HUES48 (cell line): ENCODE data around the gene SOX5.

Experiments used
- H3K27ac ChIP-seq: one replicate; pipeline ENCODE4 v1.7.0; 2013; ENCODE audit warnings: low read depth, low read length, inconsistent platforms
- H3K27me3 ChIP-seq: 2 replicates; pipeline ENCODE4 v1.6.1; 2013; ENCODE audit warnings: mild to moderate bottlenecking, low read length; ENCODE audit not compliant: control insufficient read depth, insufficient read depth
- H3K36me3 ChIP-seq: 2 replicates; pipeline ENCODE4 v1.6.1; 2013; ENCODE audit warnings: low read length; ENCODE audit not compliant: control insufficient read depth, insufficient read depth
- H3K4me1 ChIP-seq: 2 replicates; pipeline ENCODE4 v1.6.1; 2013; ENCODE audit warnings: mild to moderate bottlenecking, low read length; ENCODE audit not compliant: control insufficient read depth, insufficient read depth
- H3K4me3 ChIP-seq: 2 replicates; pipeline ENCODE4 v1.5.1; 2013; ENCODE audit warnings: mild to moderate bottlenecking, low read depth, low read length
- H3K9ac ChIP-seq: 2 replicates; pipeline ENCODE4 v1.6.1; 2013; ENCODE audit warnings: mild to moderate bottlenecking, low read depth, low read length, moderate library complexity
- H3K9me3 ChIP-seq: 2 replicates; pipeline ENCODE4 v1.6.1; 2013; ENCODE audit warnings: low read length; ENCODE audit not compliant: control insufficient read depth, insufficient read depth

The SOX5 gene

DNA sequence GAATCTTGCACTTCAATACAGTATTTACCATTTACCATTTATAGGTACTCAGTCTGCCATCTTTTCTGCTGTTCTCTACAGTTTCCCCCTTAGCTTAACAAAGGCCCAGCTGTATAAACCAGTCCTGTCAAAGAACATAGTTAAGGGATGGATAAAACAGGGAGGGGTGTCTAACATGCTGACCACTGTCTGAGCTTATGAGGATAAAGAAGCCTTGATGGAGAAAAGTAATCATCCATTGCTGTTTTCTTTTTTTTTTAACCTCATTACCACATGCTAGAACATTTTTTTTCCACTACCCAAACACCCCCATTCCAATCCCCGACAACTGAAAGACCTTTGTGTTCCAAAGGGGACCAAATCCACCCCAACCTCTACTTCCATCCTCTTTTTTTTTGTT is 39.9 kb downstream of the SOX5 start:
- Histone ChIP-seq H3K9ac (no peak overlapping the region), H3K9me3 (no peaks in the 10 kb centered on the region), H3K27ac (no peak overlapping the region), H3K4me3 (no peak overlapping the region), H3K27me3 (no peaks in the 10 kb centered on the region), H3K4me1 (no peaks in the 10 kb centered on the region; the same call in 1 of the 2 replicates), H3K36me3 (no peaks in the 10 kb centered on the region)

DNA sequence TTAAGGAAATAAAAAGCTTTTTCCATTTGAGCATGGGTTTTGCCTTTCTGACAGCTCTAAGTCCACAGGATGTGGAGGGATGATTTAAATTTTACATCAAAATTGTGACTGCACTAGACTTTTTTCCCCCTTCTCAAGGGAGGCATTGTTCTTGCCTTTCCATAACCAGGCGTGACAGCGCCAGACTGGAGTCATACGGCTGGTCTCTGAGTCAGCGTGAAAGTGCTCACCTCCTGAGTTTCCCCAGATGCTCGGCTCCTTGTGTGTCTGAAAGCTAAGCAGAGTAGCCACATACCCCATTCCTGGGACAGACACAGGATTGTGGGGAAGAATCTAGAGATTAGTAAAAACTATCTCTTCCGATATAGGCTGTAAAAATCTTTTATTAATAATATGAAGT is 43.1 kb downstream of the SOX5 start:
- H3K9me3 ChIP-seq = no peaks in the 10 kb centered on the region
- H3K27ac ChIP-seq = no peak overlapping the region
- no peaks in the 10 kb centered on the region for H3K27me3 ChIP-seq
- no peak overlapping the region for H3K4me3 ChIP-seq
- H3K36me3 ChIP-seq = no peaks in the 10 kb centered on the region
- H3K4me1 ChIP-seq = no peaks in the 10 kb centered on the region; the same call in 1 of the 2 replicates
- H3K9ac ChIP-seq = no peak overlapping the region

DNA sequence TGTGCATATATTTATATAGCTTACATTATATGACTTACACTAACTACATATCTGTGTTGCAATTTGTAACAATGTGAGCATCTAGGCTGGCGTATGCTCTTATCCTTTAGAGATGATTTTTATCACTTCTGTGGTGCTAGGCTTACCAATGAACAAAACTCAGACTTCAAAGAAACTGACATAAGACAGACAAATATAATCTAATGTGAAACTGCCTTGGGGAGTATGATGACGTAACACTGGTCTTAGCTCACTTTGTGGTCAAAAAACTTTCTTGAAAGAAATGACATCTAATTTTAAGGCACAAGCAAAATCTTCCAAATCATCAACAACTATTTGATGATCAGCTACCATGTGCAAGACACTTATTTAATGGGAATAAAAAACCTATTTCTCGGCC is 50.0 kb downstream of the SOX5 start:
- H3K27ac ChIP-seq = no peak overlapping the region
- peaks cover 15% of the 10 kb centered on the region for H3K4me1 ChIP-seq
- no peak overlapping the region for H3K4me3 ChIP-seq
- H3K36me3 ChIP-seq = no peaks in the 10 kb centered on the region
- H3K9me3 ChIP-seq = 0 out of 2 replicates have a peak, but pooled peaks cover 5% of the 10 kb centered on the region
- no peaks in the 10 kb centered on the region for H3K27me3 ChIP-seq
- no peak overlapping the region for H3K9ac ChIP-seq

DNA sequence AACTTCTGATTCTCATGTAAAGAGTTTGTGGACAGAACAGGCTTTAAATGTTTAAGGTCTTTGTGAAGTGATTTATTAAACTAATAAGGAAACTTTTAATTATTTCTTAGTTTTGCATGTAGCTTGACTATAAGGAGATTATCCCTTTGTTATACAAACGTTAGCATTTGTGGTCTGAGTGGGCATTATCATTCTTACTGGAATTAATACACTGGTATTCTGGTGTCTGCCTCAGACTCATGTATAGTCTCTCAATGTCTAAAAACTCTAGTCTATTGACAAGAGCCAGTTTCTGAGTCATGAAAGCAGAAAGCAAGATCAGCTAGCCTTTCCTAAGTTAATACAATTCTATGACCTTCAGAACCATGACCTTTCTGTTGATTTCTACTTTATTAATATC is 51.3 kb downstream of the SOX5 start:
- peaks cover 15% of the 10 kb centered on the region for H3K4me1 ChIP-seq
- H3K36me3 ChIP-seq = no peaks in the 10 kb centered on the region
- no peak overlapping the region for H3K4me3 ChIP-seq
- no peak overlapping the region for H3K27ac ChIP-seq
- 0 out of 2 replicates have a peak, but pooled peaks cover 5% of the 10 kb centered on the region for H3K9me3 ChIP-seq
- no peaks in the 10 kb centered on the region for H3K27me3 ChIP-seq
- H3K9ac ChIP-seq = no peak overlapping the region

DNA sequence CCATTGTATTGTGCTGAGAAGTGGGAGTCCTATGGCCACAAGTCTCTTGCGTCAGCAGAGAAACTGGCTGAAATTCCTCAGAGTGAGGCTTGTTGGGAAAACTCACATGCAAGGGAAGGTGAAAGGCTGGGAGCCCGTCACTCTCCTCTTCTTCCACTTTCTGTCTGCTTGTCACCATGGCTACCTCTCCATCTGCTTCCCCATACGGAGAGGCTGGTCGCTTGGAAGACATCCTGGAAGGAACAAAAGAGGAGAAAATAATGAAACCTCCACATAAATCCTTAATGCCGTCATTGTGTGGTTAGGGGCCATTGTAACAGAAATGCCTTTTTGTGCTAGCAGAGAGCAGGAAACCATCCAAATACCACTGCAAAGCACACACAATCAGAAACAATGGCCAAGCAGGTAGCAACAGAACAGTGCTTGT is 53.7 kb downstream of the SOX5 start:
- Histone ChIP-seq H3K27ac (peak overlapping the region; percentile 67), H3K4me3 (no peak overlapping the region), H3K9ac (peak overlapping the region; percentile 3; the same call in 1 of the 2 replicates), H3K27me3 (no peaks in the 10 kb centered on the region), H3K4me1 (peaks cover 15% of the 10 kb centered on the region), H3K9me3 (0 out of 2 replicates have a peak, but pooled peaks cover under 1% of the 10 kb centered on the region), H3K36me3 (no peaks in the 10 kb centered on the region)

DNA sequence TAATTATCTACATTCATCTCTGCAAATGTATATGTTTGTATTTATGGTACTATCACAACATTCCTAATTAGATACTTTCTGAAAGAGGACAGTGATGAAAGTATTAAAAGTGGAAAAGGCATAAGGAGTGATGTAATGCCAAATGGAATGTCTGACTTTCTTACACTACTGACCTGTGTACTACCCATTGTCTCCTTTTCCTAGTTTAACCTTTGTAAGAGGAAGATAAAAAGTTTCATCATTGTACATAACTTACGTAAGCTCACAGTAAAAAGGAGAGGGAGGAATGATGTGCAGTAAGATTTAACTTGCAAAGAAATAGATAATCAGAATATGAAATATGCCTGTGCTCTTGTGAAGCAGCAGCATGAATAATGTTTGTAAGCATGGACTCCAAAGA is 55.9 kb downstream of the SOX5 start:
- no peaks in the 10 kb centered on the region for H3K36me3 ChIP-seq
- H3K9me3 ChIP-seq = no peaks in the 10 kb centered on the region
- H3K4me1 ChIP-seq = peaks cover 15% of the 10 kb centered on the region
- H3K27ac ChIP-seq = no peak overlapping the region
- H3K27me3 ChIP-seq = no peaks in the 10 kb centered on the region
- no peak overlapping the region for H3K4me3 ChIP-seq
- no peak overlapping the region for H3K9ac ChIP-seq

DNA sequence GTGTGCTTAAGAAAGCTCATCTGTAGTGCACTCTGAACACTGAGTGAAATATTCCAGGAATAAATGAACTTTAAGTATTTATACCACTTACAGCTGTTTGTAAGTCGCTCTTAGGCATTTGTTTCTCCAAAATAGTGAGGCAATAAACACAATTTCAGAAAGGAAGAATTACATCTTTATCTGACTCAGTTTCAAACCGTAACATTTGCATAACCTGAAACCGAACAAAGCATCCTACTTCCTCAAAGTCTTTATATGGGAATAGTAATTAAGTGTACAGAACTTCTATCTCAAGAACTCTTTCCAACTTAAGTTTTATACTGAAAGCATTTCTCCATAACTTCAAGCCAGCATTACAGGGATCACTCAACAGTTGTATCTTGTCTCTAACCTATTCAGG is 58.4 kb downstream of the SOX5 start:
- no peak overlapping the region for H3K9ac ChIP-seq
- no peak overlapping the region for H3K4me3 ChIP-seq
- H3K27ac ChIP-seq = no peak overlapping the region
- H3K36me3 ChIP-seq = no peaks in the 10 kb centered on the region
- peaks cover 10% of the 10 kb centered on the region for H3K4me1 ChIP-seq
- no peaks in the 10 kb centered on the region for H3K9me3 ChIP-seq
- no peaks in the 10 kb centered on the region for H3K27me3 ChIP-seq

DNA sequence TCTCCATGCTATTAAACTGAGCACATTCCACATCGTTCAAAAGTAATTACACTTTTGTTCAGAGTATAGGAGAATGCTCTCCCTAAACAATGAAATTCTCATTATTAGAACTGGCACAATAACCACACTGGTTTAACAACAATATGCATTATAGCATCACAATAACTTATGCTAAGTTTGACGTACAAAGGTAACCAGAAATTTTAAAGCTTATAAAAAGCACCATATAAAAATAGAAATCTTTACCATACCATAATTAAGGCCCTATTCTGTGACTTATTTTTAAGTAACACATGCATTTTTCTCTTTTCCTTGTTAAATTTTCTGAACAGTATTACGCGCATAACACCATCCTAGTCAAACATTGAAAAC is 60.4 kb downstream of the SOX5 start:
- H3K4me3 ChIP-seq = no peak overlapping the region
- H3K27me3 ChIP-seq = no peaks in the 10 kb centered on the region
- H3K36me3 ChIP-seq = no peaks in the 10 kb centered on the region
- H3K27ac ChIP-seq = no peak overlapping the region
- H3K9ac ChIP-seq = no peak overlapping the region
- H3K4me1 ChIP-seq = no peaks in the 10 kb centered on the region
- H3K9me3 ChIP-seq = no peaks in the 10 kb centered on the region

DNA sequence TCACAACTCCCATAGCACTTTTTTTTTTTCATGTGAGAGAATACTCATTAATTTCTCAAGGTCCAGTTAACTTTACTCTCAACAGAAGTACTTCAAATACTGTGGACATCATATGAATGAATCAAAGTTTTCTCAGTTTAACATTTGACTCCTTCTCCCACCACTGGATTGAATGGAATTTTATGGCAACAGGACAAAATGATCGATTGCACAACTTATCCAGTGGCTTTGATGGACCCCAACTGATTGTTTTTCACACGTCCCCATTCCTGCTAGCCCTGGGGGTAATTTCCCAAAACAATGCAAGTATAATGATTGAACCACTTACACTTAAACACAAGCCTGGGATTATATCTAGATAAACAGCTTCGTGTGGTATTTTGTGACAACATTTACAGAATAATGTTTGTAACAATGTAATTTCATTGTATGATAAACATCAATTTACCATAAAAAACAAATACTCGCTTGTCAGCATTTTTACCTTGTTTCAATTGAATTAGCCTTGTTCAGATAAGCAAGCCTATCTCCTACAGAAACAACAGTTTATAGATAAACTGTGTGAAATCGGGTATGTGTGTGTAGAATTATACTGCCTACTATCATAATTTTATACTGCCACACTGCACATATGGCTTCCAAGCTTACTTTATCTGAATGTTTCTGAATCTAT is 60.9 kb downstream of the SOX5 start:
- Histone ChIP-seq H3K36me3 (no peaks in the 10 kb centered on the region), H3K4me3 (no peak overlapping the region), H3K9me3 (no peaks in the 10 kb centered on the region), H3K9ac (no peak overlapping the region), H3K27ac (no peak overlapping the region), H3K27me3 (no peaks in the 10 kb centered on the region), H3K4me1 (no peaks in the 10 kb centered on the region)

DNA sequence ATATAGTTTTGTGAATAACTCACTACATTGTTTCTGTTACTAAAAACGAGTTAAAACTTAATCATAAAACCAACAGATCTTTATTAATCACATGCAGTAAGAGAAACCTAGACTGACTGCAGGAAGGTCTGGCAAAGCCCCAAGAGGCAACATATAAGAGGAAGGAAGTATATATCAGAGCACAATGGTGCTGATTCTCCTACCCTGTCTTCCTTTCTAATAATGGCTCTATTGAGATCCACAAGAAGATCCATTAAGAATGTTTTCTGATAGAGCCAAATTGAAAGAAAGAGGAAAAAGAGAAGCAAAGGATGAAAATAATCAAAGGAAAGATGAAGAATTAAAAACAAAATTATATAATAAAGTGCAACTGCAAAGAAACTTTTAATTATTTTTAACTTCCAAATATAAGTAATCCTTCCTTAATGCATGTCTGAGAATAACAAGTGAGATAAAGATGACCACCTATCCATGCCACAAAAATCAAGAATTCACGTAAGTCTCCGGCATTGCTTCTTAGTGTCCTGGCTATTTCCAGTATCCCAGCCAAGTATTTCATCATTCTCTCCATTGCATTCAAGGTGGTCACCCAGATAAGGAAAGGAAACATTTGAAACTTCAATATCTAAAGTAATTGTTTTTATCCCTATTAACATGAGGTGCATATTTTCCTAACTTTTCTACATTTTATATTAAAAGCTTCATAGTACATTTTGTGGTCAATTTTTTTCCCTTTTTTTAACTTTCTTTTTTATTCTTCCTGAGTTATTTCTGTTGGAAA is 62.2 kb downstream of the SOX5 start:
- no peak overlapping the region for H3K27ac ChIP-seq
- no peak overlapping the region for H3K4me3 ChIP-seq
- H3K36me3 ChIP-seq = no peaks in the 10 kb centered on the region
- no peaks in the 10 kb centered on the region for H3K27me3 ChIP-seq
- no peaks in the 10 kb centered on the region for H3K9me3 ChIP-seq
- H3K9ac ChIP-seq = no peak overlapping the region
- H3K4me1 ChIP-seq = no peaks in the 10 kb centered on the region

DNA sequence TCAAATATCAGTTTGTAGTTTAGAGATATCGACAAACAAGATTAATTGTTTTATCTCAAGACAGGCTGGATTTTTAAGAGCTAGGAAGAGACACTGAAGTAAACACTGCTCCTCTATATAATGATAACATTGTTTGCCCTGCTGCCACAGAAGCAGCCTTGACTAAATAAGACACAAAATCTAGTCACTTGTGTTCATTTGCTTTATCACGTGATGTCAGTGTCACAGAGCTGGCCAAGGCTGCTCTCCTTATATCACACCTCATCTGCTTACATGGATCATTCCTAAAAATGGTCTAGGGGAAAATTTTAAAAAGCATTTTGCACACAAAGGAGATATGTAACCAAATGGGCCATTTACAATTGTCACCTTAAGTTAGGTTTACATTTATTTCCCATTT is 64.1 kb downstream of the SOX5 start:
- no peak overlapping the region for H3K9ac ChIP-seq
- no peaks in the 10 kb centered on the region for H3K36me3 ChIP-seq
- H3K4me1 ChIP-seq = no peaks in the 10 kb centered on the region
- H3K27me3 ChIP-seq = no peaks in the 10 kb centered on the region
- H3K27ac ChIP-seq = no peak overlapping the region
- no peaks in the 10 kb centered on the region for H3K9me3 ChIP-seq
- no peak overlapping the region for H3K4me3 ChIP-seq
